Erythroblast (primary cell): Measurements from ENCODE around the gene RRBP1.
"Not testable (repeated sequence)": the region's sequence is repeated elsewhere in the genome, so short reads cannot be mapped to it uniquely, and the experiment has no call there.

Source experiments
- DNase-seq, 2 experiments: peaks; one replicate each; lab custom pipeline; 2025; lab: John Stamatoyannopoulos, UW
- GATA1 ChIP-seq: IDR thresholded peaks from 2 replicates; pipeline ENCODE4 v1.6.1; 2011; ENCODE audit warnings: low read depth, mild to moderate bottlenecking, control low read depth, low read length, moderate library complexity
- POLR2A ChIP-seq: IDR thresholded peaks from 2 replicates; pipeline ENCODE4 v1.6.1; 2011; ENCODE audit warnings: mild to moderate bottlenecking, low read length

Gene RRBP1

GRCh38 chr20:17668432-17668831 is 13.6 kb downstream of the RRBP1 start:
- TF ChIP-seq GATA1 (no peak), POLR2A (no peak)
- DNase-seq, result no peak

- TF ChIP-seq GATA1, result no peak
- no peak for TF ChIP-seq POLR2A
- no peak for DNase-seq
These were observed 14.6 kb downstream of the RRBP1 start for GRCh38 chr20:17667445-17667844.

GRCh38 chr20:17666481-17666880 is 15.6 kb downstream of the RRBP1 start:
- TF ChIP-seq GATA1 (no peak), POLR2A (no peak)
- no peak for DNase-seq

- no peak for TF ChIP-seq GATA1
- TF ChIP-seq POLR2A, result no peak
These were observed 16.3 kb downstream of the RRBP1 start for GRCh38 chr20:17665756-17666155.

GRCh38 chr20:17664025-17664633 is 17.9 kb downstream of the RRBP1 start:
- TF ChIP-seq POLR2A, result no peak
- TF ChIP-seq GATA1, result no peak
- DNase-seq, result peak in 1 of 2 experiments; percentile 13

More at GRCh38 chr20:17665756-17666155, 16.3 kb downstream of the RRBP1 start:
- DNase-seq, result no peak

- TF ChIP-seq GATA1 (no peak), POLR2A (no peak)
These were observed 18.6 kb downstream of the RRBP1 start for GRCh38 chr20:17663486-17663885.

GRCh38 chr20:17663040-17663399 is 19.0 kb downstream of the RRBP1 start:
- no peak for DNase-seq
- no peak for TF ChIP-seq POLR2A
- no peak for TF ChIP-seq GATA1

More at GRCh38 chr20:17663486-17663885, 18.6 kb downstream of the RRBP1 start:
- no peak for DNase-seq

GRCh38 chr20:17662333-17663039 is 19.6 kb downstream of the RRBP1 start:
- DNase-seq, result no peak

GRCh38 chr20:17661121-17661744 is 20.8 kb downstream of the RRBP1 start:
- DNase-seq, result no peak
- TF ChIP-seq GATA1, result no peak
- TF ChIP-seq POLR2A, result no peak

More at GRCh38 chr20:17662333-17663039, 19.6 kb downstream of the RRBP1 start:
- TF ChIP-seq POLR2A, result no peak
- TF ChIP-seq GATA1, result no peak

GRCh38 chr20:17660667-17661066 is 21.4 kb downstream of the RRBP1 start:
- TF ChIP-seq POLR2A, result no peak
- no peak for TF ChIP-seq GATA1
- no peak for DNase-seq

GRCh38 chr20:17659801-17660200 is 22.2 kb downstream of the RRBP1 start:
- no peak for DNase-seq
- no peak for TF ChIP-seq GATA1
- no peak for TF ChIP-seq POLR2A

- not testable (repeated sequence) for DNase-seq
These were observed 22.7 kb downstream of the RRBP1 start for GRCh38 chr20:17659344-17659743.

- DNase-seq, result no peak
- TF ChIP-seq GATA1 (no peak), POLR2A (no peak)
These were observed 23.4 kb downstream of the RRBP1 start for GRCh38 chr20:17658648-17658993.

GRCh38 chr20:17657898-17658647 is 24.0 kb downstream of the RRBP1 start:
- no peak for TF ChIP-seq POLR2A
- no peak for TF ChIP-seq GATA1
- DNase-seq, result no peak
